Left hindlimb (tissue), 1 donor: Measurements from ENCODE around the gene NCOA1.
"Not testable (repeated sequence)": the region's sequence is repeated elsewhere in the genome, so short reads cannot be mapped to it uniquely, and the experiment has no call there.

Experiments
- DNase-seq: peaks from one replicate; pipeline ENCODE4 v3.0.0-alpha.2; 2018

The NCOA1 gene

DNA sequence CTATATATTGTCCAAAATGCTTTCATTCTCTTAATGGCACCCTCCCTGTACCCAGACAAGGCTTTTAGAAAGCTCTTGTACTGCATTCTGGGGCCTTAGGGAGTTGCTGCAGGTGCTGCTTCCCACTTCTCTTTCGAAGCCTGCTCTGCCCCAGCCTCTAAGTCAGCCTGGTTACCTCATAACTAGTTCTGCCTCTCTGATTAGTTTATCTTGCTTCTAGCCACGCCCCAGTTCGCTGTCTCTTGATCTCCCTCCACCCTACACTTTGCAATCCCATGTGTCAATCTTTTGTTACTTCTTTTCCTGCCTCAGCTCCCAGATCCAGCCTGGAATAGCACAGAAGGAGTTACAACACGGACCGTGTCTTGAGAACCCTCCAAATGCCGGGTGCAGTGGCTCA, 13.8 kb upstream of the NCOA1 start:
- no peak for DNase-seq

GRCh38 chr2:24478243-24478642, 12.8 kb upstream of the NCOA1 start:
- no peak for DNase-seq

GRCh38 chr2:24480245-24480644, 10.8 kb upstream of the NCOA1 start:
- no peak for DNase-seq

- DNase-seq, result no peak
These were observed 8.6 kb upstream of the NCOA1 start for GRCh38 chr2:24482251-24482971.

- DNase-seq, result no peak
These were observed 8.1 kb upstream of the NCOA1 start for GRCh38 chr2:24482972-24483300.

DNA sequence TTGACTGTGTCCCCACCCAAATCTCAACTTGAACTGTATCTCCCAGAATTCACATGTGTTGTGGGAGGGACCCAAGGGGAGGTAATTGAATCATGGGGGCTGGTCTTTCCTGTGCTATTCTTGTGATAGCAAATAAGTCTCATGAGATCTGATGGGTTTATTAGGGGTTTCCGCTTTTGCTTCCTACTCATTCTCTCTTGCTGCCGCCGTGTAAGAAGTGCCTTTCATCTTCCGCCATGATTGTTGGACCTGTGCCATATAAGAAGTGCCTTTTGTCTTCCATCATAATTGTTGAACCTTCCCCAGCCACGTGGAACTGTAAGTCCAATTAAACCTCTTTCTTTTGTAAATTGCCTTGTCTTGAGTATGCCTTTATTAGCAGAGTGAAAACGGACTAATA, 6.4 kb upstream of the NCOA1 start:
- DNase-seq, result not testable (repeated sequence)

DNA sequence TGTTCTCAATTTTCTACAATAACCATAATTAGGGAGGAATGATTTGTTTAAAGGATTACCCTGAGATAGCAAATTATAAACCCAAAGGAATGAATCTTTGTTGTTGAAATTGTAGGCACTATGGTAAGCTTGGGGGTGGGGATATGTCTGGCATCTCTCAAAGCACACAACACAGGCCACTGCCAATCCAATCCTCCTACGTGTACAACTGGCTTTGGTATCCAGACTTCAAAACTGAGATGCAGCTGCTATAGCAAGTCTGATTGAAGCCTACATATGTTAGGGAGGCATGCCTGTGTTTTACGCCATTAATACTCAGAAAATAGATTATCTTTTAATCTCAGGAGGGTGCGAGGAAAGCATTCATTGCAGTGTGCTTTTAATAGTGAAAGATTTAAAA, 5.9 kb upstream of the NCOA1 start:
- DNase-seq, result no peak

GRCh38 chr2:24486636-24487205, 4.3 kb upstream of the NCOA1 start:
- DNase-seq, result no peak

GRCh38 chr2:24489465-24490180, 1.4 kb upstream of the NCOA1 start:
- DNase-seq, result no peak

DNA sequence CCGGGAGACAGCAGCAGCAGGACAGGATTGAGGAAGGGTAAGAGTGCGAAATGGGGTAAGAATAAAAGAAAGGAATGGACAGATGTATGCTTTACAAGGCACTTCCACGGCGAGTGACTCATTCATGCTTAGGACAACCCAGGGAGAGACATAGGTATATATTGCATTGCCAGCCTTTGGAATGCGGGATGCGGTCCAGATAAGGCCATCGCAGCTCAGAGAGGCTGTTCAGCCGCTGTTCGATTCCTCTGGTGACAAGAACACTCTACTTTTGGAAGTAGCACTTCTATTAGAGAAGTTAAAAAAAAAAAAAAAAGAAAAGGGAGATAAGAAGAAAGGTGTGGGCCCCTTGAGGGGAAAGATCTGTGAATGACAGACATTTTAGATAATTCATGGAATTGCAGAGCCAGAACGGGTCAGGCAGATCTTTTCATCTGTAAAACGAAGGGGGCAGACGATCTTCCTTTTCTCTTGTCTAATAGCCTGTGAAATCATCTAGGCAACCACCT, 819 bp upstream of the NCOA1 start:
- no peak for DNase-seq

DNA sequence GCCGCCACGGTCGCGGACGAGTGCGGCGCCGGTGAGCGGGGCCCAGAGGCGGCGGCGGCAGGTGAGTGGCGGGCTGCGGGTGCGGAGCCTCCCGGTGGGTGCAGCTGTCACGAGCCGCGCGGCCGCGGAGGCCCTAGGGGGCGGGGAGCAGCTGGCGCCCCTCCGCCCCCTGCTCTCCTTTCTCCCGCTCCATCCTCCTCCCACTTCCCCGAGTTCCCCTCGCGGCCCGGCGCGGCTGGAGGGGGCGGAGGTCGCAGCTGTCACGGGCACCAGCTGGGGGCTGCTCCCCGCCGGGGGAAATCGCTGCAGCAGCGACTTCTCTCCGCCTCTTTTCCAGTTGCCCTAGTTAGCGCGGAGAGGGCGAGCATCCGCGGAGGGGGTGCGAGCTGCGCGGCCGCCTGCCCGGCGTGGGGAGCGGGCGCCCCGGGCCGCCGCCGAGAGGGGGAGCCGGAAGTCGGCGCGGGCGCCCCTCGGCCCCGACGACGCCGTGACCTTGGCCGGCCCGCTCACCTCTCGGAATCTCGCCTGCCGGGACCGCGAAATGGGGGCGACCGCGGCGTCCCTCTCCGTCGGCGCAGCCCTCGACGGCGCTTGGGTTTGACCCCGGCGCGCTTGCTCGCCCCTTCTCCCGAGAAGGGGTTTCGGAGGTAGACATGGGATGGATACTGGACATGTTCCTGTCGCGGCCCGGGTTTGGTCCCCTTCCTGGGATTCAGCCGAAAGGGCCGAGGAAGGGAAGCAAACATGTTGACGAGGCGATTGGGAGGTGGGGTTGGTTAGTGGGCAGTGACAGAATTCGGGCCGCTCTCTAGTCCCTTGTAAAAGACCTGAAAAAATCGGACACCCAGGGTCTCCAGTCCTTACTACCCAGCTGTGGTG, 727 bp downstream of the NCOA1 start:
- DNase-seq, result peak; percentile 87

- no peak for DNase-seq
These were observed 1.6 kb downstream of the NCOA1 start for GRCh38 chr2:24492421-24493279.

DNA sequence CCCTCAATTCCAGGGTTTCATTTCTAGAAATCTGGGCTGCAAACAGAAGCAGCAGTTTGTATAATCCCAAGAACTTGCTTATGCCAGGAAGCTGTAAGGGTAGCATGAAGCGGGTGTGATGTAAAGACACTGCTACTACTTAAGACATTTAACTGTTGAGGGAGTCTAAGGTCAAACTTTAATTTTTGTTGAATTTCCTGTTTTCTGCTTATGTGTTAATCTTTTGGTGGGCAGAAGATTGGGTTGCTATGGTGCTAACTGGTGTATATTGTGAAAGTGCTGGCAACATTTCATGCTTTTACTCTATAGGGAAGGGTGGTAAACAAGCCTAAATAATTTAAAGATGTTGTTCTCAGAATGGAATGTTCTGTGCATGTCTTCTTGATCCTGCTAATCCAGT, 2.7 kb downstream of the NCOA1 start:
- DNase-seq, result no peak

DNA sequence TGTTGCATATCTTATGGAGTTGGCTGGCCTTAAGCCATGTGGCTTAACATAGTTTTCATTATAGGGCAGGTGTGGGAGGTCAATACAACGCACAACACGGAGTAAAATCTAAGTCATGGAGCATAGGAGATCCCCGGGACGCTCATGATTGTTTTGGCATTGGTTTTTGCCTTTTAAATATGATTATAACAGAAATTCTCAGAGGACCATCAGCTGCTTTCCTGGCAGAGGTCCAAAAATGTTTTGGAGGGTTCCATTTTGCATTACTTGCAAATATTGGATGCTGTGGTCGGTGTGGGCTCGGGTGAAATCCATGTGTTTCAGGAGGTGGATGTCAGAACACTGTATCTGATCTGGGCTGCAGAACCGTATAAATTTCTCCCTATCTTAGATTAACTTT, 3.4 kb downstream of the NCOA1 start:
- no peak for DNase-seq

DNA sequence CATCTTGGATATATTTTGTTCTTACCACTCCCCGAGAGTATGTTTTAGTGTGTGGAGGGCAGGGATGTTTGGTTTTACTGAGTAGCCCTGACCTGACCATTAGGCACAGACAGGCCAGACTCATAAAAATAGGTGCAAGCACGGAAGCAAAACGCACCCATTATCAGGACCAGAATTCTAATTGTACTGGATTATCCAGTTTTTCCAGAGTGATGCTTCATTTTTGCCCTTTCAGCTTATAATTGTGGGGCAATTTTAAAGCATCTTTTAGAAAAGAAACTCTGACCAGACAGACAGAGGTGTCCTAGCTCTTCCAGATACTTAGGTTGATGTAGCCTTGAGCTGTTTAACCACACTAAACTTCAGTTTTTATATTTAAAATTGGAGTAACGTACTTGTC, 4.4 kb downstream of the NCOA1 start:
- DNase-seq, result no peak

DNA sequence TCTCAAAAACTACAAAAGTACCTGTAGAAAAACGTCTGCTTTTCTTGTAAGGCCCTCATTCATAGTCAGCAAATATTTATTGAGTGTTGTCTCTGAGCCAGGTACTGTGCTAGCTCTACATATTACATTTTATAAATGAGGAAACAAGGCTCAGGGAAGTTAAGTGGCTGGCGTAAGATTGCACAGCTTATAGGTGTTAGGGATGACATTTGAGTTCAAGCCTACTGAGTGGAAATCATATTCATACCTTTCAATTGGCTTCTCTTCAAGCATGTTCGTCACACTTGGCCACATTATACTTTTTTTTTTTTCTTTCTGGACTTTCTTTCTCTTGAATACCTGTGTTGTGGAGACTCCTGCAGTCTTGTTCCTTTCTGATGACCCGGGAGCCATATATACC, 5.9 kb downstream of the NCOA1 start:
- DNase-seq, result no peak

- no peak for DNase-seq
These were observed 6.6 kb downstream of the NCOA1 start for GRCh38 chr2:24497685-24498084.

DNA sequence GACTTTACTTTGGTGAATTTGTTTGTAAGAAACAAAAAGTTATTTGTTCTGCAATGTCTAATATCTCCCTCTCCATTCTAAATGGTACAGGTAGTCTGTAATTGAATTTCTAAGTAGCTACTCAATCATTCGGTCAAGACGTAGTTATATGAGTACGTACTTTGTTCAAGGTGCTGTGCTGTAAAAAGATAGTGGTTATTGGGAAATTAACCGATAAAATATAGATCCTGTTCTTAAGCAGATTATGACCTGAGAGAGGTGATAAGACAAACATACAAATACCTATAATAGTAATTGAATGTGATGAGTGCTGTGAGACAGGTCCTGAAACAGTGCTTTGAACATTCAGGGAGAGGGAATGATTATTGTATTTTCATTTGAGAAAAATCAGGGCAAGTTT, 7.1 kb downstream of the NCOA1 start:
- DNase-seq, result no peak

GRCh38 chr2:24501813-24502212, 10.8 kb downstream of the NCOA1 start:
- no peak for DNase-seq

DNA sequence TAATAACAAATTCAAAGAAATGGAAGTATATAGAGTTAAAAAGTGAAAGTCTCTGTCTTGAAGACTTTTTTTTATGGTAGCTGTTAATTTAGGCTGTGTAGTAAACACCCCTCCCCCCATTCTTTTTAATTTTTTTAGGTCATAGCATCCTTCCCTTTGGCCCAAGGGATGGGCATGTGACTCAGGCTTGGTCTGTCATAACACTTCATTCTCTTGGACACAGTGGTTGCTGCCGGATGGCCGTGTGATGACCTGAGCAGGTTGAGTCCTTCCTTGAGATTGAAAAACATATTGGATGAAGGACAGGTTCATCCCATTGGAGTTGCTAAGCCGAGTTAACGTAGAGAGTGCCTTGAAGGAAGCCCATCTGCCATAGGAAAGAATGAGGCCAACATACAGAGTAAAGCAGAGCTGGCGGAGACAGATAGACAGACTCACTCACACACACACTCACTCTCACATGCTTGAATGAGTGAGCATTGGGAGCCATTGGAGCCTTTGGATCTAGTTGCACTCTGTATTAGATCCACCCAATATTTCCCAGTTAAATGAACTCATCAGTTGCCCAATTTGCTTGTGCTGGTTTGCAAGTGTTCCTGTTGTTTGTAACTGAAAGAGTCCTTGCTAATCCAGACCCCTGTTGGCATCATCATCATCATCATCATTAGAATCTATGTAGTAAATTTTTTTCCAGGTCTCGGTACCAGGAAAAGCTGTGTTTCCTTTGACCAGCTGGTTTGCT, 14.7 kb downstream of the NCOA1 start:
- DNase-seq, result no peak

- no peak for DNase-seq
These were observed 16.5 kb downstream of the NCOA1 start for GRCh38 chr2:24507549-24507948.

GRCh38 chr2:24508878-24509277, 17.8 kb downstream of the NCOA1 start:
- no peak for DNase-seq
